Rectal smooth muscle tissue (tissue), 1 donor: ENCODE results near the gene ZBTB7C.

Experiments
- H3K27ac ChIP-seq: one replicate; pipeline ENCODE4 v1.7.0; 2013; ENCODE audit warnings: low read depth, low read length, inconsistent platforms
- H3K27me3 ChIP-seq: one replicate; pipeline ENCODE4 v1.7.0; 2013; ENCODE audit warnings: low read length; ENCODE audit not compliant: control insufficient read depth, insufficient read depth
- H3K36me3 ChIP-seq: one replicate; pipeline ENCODE4 v1.7.0; 2013; ENCODE audit warnings: low read length; ENCODE audit not compliant: control insufficient read depth, insufficient read depth
- H3K4me1 ChIP-seq: one replicate; pipeline ENCODE4 v1.7.0; 2013; ENCODE audit warnings: low read length; ENCODE audit not compliant: control insufficient read depth, insufficient read depth
- H3K4me3 ChIP-seq: one replicate; pipeline ENCODE4 v1.7.0; 2013; ENCODE audit warnings: low read length
- H3K9ac ChIP-seq: one replicate; pipeline ENCODE4 v1.7.0; 2013; ENCODE audit warnings: low read length

The ZBTB7C gene

GRCh38 chr18:48166336-48166875 lies 242.8 kb downstream of the ZBTB7C start:
- Histone ChIP-seq H3K4me1 (no peaks in the 10 kb centered on the region), H3K27ac (no peak overlapping the region), H3K27me3 (no peaks in the 10 kb centered on the region), H3K36me3 (no peaks in the 10 kb centered on the region), H3K4me3 (no peak overlapping the region), H3K9ac (no peak overlapping the region)

GRCh38 chr18:48165111-48165866 lies 243.9 kb downstream of the ZBTB7C start:
- Histone ChIP-seq H3K4me1 (no peaks in the 10 kb centered on the region), H3K27me3 (no peaks in the 10 kb centered on the region), H3K27ac (no peak overlapping the region), H3K4me3 (no peak overlapping the region), H3K36me3 (no peaks in the 10 kb centered on the region), H3K9ac (no peak overlapping the region)

- H3K27ac ChIP-seq: no peak overlapping the region
- H3K4me1 ChIP-seq: no peaks in the 10 kb centered on the region
- H3K36me3 ChIP-seq: no peaks in the 10 kb centered on the region
- no peaks in the 10 kb centered on the region for H3K27me3 ChIP-seq
- no peak overlapping the region for H3K9ac ChIP-seq
- H3K4me3 ChIP-seq: no peak overlapping the region
These were observed 244.5 kb downstream of the ZBTB7C start for GRCh38 chr18:48164701-48165100.

GRCh38 chr18:48164116-48164515 lies 245.1 kb downstream of the ZBTB7C start:
- no peaks in the 10 kb centered on the region for H3K4me1 ChIP-seq
- no peak overlapping the region for H3K27ac ChIP-seq
- no peaks in the 10 kb centered on the region for H3K27me3 ChIP-seq
- no peak overlapping the region for H3K4me3 ChIP-seq
- H3K9ac ChIP-seq: no peak overlapping the region
- no peaks in the 10 kb centered on the region for H3K36me3 ChIP-seq

GRCh38 chr18:48163738-48164115 lies 245.5 kb downstream of the ZBTB7C start:
- Histone ChIP-seq H3K4me1 (no peaks in the 10 kb centered on the region), H3K27ac (no peak overlapping the region)

GRCh38 chr18:48162956-48163737 lies 246.0 kb downstream of the ZBTB7C start:
- H3K36me3 ChIP-seq: no peaks in the 10 kb centered on the region
- no peak overlapping the region for H3K9ac ChIP-seq
- no peak overlapping the region for H3K27ac ChIP-seq
- H3K4me3 ChIP-seq: no peak overlapping the region
- H3K4me1 ChIP-seq: no peaks in the 10 kb centered on the region
- no peaks in the 10 kb centered on the region for H3K27me3 ChIP-seq

More at GRCh38 chr18:48163738-48164115, 245.5 kb downstream of the ZBTB7C start:
- no peaks in the 10 kb centered on the region for H3K27me3 ChIP-seq
- H3K4me3 ChIP-seq: no peak overlapping the region
- H3K9ac ChIP-seq: no peak overlapping the region
- no peaks in the 10 kb centered on the region for H3K36me3 ChIP-seq

GRCh38 chr18:48161911-48162698 lies 247.1 kb downstream of the ZBTB7C start:
- H3K27me3 ChIP-seq: no peaks in the 10 kb centered on the region
- H3K9ac ChIP-seq: peak overlapping the region; percentile 47
- no peaks in the 10 kb centered on the region for H3K36me3 ChIP-seq
- no peaks in the 10 kb centered on the region for H3K4me1 ChIP-seq
- peak overlapping the region; percentile 63 for H3K4me3 ChIP-seq
- peak overlapping the region; percentile 65 for H3K27ac ChIP-seq

GRCh38 chr18:48161191-48161910 lies 247.8 kb downstream of the ZBTB7C start:
- Histone ChIP-seq H3K4me1 (no peaks in the 10 kb centered on the region), H3K4me3 (peak overlapping the region; percentile 73), H3K27me3 (no peaks in the 10 kb centered on the region), H3K9ac (no peak overlapping the region), H3K27ac (peak overlapping the region; percentile 68), H3K36me3 (no peaks in the 10 kb centered on the region)

GRCh38 chr18:48160622-48161021 lies 248.6 kb downstream of the ZBTB7C start:
- no peaks in the 10 kb centered on the region for H3K36me3 ChIP-seq
- H3K27me3 ChIP-seq: no peaks in the 10 kb centered on the region
- no peak overlapping the region for H3K4me3 ChIP-seq
- H3K27ac ChIP-seq: no peak overlapping the region
- no peaks in the 10 kb centered on the region for H3K4me1 ChIP-seq
- H3K9ac ChIP-seq: no peak overlapping the region

GRCh38 chr18:48159816-48160215 lies 249.4 kb downstream of the ZBTB7C start:
- H3K27me3 ChIP-seq: no peaks in the 10 kb centered on the region
- no peak overlapping the region for H3K4me3 ChIP-seq
- H3K36me3 ChIP-seq: no peaks in the 10 kb centered on the region
- no peaks in the 10 kb centered on the region for H3K4me1 ChIP-seq
- H3K9ac ChIP-seq: no peak overlapping the region
- no peak overlapping the region for H3K27ac ChIP-seq

GRCh38 chr18:48158721-48159120 lies 250.5 kb downstream of the ZBTB7C start:
- no peak overlapping the region for H3K9ac ChIP-seq
- no peaks in the 10 kb centered on the region for H3K36me3 ChIP-seq
- no peak overlapping the region for H3K4me3 ChIP-seq
- H3K27ac ChIP-seq: no peak overlapping the region
- no peaks in the 10 kb centered on the region for H3K4me1 ChIP-seq
- no peaks in the 10 kb centered on the region for H3K27me3 ChIP-seq
